Measurements from ENCODE around the gene CLEC20A. TPM values are rescaled to one million over a fixed set of nuclear protein-coding genes. Genes with fewer than 3 reads are reported as not detected.

CLEC20A gene
- total RNA-seq, 1 donor from 2014 or later, result not detected

DNA sequence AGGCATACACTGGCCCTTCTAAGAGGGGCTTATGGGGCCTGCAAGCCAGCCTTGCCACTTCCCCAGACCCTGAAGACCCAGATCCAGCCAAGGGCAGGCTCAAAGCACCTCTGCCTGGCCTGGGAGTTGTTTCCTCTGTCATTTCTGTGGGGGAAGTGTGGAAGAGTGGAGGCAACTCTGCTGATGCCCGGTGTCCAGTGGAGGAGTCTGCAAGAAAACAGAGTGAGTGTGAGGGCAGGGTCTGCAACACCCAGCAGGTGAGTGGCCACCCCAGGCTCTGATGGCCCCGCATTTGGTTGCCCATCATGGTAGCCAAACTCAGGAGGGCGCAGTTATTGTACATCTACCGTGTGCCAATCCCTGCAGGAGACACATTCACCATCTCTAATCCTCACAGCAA lies 8.4 kb downstream of the CLEC20A start:
- DNase-seq, result no peak
- TF ChIP-seq, protein P1, sequence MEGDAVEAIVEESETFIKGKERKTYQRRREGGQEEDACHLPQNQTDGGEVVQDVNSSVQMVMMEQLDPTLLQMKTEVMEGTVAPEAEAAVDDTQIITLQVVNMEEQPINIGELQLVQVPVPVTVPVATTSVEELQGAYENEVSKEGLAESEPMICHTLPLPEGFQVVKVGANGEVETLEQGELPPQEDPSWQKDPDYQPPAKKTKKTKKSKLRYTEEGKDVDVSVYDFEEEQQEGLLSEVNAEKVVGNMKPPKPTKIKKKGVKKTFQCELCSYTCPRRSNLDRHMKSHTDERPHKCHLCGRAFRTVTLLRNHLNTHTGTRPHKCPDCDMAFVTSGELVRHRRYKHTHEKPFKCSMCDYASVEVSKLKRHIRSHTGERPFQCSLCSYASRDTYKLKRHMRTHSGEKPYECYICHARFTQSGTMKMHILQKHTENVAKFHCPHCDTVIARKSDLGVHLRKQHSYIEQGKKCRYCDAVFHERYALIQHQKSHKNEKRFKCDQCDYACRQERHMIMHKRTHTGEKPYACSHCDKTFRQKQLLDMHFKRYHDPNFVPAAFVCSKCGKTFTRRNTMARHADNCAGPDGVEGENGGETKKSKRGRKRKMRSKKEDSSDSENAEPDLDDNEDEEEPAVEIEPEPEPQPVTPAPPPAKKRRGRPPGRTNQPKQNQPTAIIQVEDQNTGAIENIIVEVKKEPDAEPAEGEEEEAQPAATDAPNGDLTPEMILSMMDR (IDR thresholded peaks at IDR 0.05; ENCODE audit: borderline replicate concordance), result no peak

DNA sequence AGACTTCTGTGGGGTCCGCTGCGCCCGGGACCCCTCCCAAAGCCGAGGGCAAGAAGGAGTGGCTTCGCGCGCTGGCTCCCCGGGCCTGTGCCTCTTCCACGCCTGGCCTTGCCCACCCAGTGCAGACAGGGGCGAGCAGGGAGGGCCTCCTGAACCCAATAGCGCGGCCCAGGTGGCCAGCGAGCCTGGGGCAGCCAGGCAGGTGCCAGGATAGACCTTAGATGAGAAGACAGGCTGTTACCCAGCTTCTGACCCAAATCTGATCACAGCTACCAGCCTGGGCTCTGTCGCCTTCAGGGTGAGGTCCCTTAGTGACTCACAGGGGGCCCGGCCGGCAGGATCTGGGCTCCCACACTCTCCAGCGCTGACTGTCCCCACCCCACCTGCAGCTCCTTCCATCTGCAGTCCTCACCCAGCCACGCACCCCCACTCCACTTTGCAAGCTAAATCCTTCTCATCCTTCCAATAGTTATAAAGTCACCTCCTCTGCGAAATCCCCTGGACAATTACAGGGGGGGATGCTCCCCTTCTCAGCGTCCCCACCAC lies 9.6 kb downstream of the CLEC20A start:
- no peaks in the 10 kb centered on the region for H3K36me3 ChIP-seq
- H3K27me3 ChIP-seq (ENCODE audit: low read depth), result peaks cover 10% of the 10 kb centered on the region
- H3K9me3 ChIP-seq (replicated peaks), result no peaks in the 10 kb centered on the region
- no peak for DNase-seq
- intact Hi-C loops (cut with micrococcal nuclease), result no loop called here
- TF ChIP-seq, protein P1 (IDR thresholded peaks at IDR 0.05; ENCODE audit: borderline replicate concordance), result no peak
- H3K4me1 ChIP-seq, result peaks cover 24% of the 10 kb centered on the region
- peak overlapping the region; percentile 65 for H3K4me3 ChIP-seq
- no peak overlapping the region for H3K27ac ChIP-seq (replicated peaks)

More for the DNA sequence above, 8.4 kb downstream of the CLEC20A start:
- Histone ChIP-seq H3K27me3 (ENCODE audit: low read depth) (peaks cover 10% of the 10 kb centered on the region), H3K4me1 (peaks cover 24% of the 10 kb centered on the region), H3K27ac (replicated peaks) (no peak overlapping the region), H3K9me3 (replicated peaks) (no peaks in the 10 kb centered on the region), H3K36me3 (no peaks in the 10 kb centered on the region), H3K4me3 (no peak overlapping the region)
- intact Hi-C loops (cut with micrococcal nuclease), result no loop called here

DNA sequence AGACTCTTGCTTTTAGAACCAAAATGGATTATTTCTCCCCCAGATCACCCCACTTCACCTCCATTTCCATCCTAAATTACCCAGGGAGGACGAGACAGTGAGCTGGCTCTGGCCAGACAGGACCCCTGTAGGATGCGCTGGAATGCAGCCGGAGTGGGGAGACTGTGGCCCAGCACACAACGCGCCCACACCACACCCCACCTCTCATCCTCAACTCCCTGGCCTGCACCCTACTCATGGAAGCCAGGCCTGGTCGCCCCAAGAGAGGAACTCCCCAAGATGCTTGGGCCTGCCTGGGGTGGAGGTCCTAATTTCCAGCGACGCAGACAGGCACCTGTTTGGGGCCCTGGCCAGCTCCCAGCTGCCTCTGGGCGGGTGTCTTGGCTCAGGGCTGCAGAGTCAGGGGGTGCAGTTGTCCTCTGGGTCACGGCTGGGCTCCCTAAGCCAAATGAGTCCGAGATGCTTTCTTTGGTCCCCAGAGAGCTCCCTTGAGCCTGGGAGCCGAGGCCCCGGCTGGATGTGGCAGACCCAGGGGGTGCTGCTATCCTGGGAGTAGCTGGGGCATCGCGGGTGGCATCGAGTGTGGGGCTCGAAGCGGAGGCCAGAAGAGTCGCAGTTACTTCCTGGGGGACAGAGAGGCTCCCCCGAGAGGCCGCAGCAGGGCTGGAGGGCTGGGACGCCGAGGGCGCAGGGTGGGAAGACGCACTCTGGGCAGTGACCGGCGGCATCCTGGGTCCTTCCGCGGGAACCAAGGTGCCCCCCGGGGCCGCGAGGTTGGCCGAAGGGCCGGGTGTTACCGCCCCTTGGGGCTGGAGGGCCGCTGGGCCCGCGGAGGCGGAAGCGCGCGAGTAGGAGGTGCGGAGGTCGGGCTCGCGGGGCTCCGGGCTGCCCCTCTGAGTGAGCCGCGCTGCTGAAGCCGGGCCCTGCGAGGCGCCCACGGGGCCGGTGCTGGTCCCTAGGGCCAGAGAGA lies 10.4 kb downstream of the CLEC20A start:
- H3K36me3 ChIP-seq, result peaks cover 7% of the 10 kb centered on the region
- intact Hi-C loops (cut with micrococcal nuclease), result no loop called here
- no peak for DNase-seq
- TF ChIP-seq, protein P1 (IDR thresholded peaks at IDR 0.05; ENCODE audit: borderline replicate concordance), result no peak
- peaks cover 10% of the 10 kb centered on the region for H3K27me3 ChIP-seq (ENCODE audit: low read depth)
- peak overlapping the region; percentile 65 for H3K4me3 ChIP-seq
- peaks cover 24% of the 10 kb centered on the region for H3K4me1 ChIP-seq
- no peaks in the 10 kb centered on the region for H3K9me3 ChIP-seq (replicated peaks)
- no peak overlapping the region for H3K27ac ChIP-seq (replicated peaks)

DNA sequence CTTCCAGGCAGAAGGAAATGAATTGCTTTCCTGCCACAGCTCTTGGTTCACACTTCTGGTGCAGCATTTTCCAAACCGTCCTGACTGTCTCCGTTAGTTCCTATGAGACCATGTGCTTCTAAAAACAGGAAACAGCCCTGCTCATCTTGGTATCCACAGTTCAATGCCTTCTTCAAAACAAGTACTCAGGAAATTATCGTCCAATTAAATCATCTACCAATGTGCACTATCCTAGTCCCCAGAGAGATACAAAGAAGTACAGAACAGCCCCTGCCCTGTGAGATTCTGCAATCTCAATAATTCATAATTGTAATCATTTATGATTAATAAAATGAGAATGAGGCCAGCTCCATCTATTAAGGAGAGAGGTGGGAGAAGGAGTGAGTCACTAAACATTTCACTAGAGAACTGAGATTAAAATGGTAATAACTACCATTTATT lies 11.2 kb downstream of the CLEC20A start:
- H3K36me3 ChIP-seq, result peaks cover 13% of the 10 kb centered on the region
- H3K27ac ChIP-seq (replicated peaks), result no peak overlapping the region
- H3K4me1 ChIP-seq, result peaks cover 24% of the 10 kb centered on the region
- no peaks in the 10 kb centered on the region for H3K9me3 ChIP-seq (replicated peaks)
- H3K27me3 ChIP-seq (ENCODE audit: low read depth), result peaks cover 10% of the 10 kb centered on the region
- DNase-seq, result no peak
- intact Hi-C loops (cut with micrococcal nuclease), result no loop called here
- no peak overlapping the region for H3K4me3 ChIP-seq
- TF ChIP-seq, protein P1 (IDR thresholded peaks at IDR 0.05; ENCODE audit: borderline replicate concordance), result no peak

DNA sequence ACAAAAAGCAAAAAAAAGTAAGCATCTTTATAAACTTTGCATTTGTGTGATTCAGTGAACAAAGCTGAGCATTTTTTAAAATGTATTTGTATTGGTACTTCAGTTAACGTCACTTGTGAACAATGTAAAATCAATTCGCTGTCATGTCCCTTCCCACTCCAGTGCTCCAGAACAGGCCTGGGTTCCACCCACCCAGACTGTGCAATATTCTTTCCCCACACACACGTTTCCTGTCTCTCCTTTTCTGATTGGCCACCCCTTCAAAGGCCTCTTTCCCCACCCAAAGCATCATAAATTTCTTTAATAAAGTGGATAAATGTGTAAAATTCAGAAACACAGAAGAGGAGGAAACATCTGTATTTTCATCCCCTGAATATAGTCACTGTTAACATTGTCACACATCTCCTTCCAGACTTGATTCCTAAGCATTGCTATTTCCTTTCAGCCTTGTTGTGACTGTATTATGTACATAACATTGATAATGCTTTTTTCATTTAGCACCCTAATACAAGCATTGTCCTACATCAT lies 12.0 kb downstream of the CLEC20A start:
- TF ChIP-seq, protein P1 (IDR thresholded peaks at IDR 0.05; ENCODE audit: borderline replicate concordance), result no peak
- peaks cover 18% of the 10 kb centered on the region for H3K36me3 ChIP-seq
- no peak overlapping the region for H3K27ac ChIP-seq (replicated peaks)
- intact Hi-C loops (cut with micrococcal nuclease), result no loop called here
- H3K4me1 ChIP-seq, result peaks cover 24% of the 10 kb centered on the region
- no peak for DNase-seq
- no peak overlapping the region for H3K4me3 ChIP-seq
- peaks cover 10% of the 10 kb centered on the region for H3K27me3 ChIP-seq (ENCODE audit: low read depth)
- no peaks in the 10 kb centered on the region for H3K9me3 ChIP-seq (replicated peaks)
